Activated naive CD4-positive, alpha-beta T cell treated with anti-CD3 and anti-CD28 coated beads, Interleukin-2, amount 10 ng/mL, durations not matched to agents 7 days and 5 days (primary cell): ENCODE data around the gene CDH5.
"Not testable (repeated sequence)": the region's sequence is repeated elsewhere in the genome, so short reads cannot be mapped to it uniquely, and the experiment has no call there.

Source experiments
- CTCF ChIA-PET: fragments of 350-600 bp; sonication (Branson Sonifier 250); formaldehyde crosslinking; loops from one replicate; lab custom pipeline; 2021; ENCODE audit warnings: antibody characterized with exemption; lab: Charles Lee
- DNase-seq: peaks from one replicate; pipeline ENCODE4 v3.0.0-alpha.2; 2020
- H3K27ac Mint-ChIP-seq: one replicate; pipeline ENCODE4 v1.8.0; 2021; ENCODE audit warnings: mild to moderate bottlenecking, moderate library complexity, mixed read lengths
- H3K27me3 Mint-ChIP-seq: one replicate; pipeline ENCODE4 v1.8.0; 2021; ENCODE audit warnings: mild to moderate bottlenecking, mixed read lengths
- H3K36me3 Mint-ChIP-seq: one replicate; pipeline ENCODE4 v1.8.0; 2021; ENCODE audit warnings: mixed read lengths
- H3K4me1 Mint-ChIP-seq: one replicate; pipeline ENCODE4 v1.8.0; 2021; ENCODE audit warnings: mixed read lengths
- H3K4me3 Mint-ChIP-seq: one replicate; pipeline ENCODE4 v1.8.0; 2021; ENCODE audit warnings: mild to moderate bottlenecking, moderate library complexity, mixed read lengths
- H3K9me3 Mint-ChIP-seq: one replicate; pipeline ENCODE4 v1.8.0; 2021; ENCODE audit warnings: mixed read lengths

Gene CDH5

GRCh38 chr16:66366433-66367299 is at the start of gene CDH5:
TSS of gene CDH5 (plus strand) at chr16:66366691. CDS start at chr16:66379338, 12,647 bp downstream.
- peaks cover 6% of the 10 kb centered on the region for H3K4me1 Mint-ChIP-seq
- no peaks in the 10 kb centered on the region for H3K36me3 Mint-ChIP-seq
- H3K4me3 Mint-ChIP-seq, result no peak within 1 kb of the TSS
- H3K27me3 Mint-ChIP-seq, result peaks cover 49% of the 10 kb centered on the region
- no peaks in the 10 kb centered on the region for H3K9me3 Mint-ChIP-seq
- H3K27ac Mint-ChIP-seq, result no peak within 1 kb of the TSS
- CTCF ChIA-PET, result interaction anchor here (0.9 to 2.2 kb wide), 4 partner anchors 10 to 23 kb away, joined by 3 to 18 read pairs (median 4); no protein-coding TSS in a partner anchor
- DNase-seq, result no peak

GRCh38 chr16:66318505-66318904 is 48.0 kb upstream of the CDH5 start:
- CTCF ChIA-PET, result interaction anchor here (0.9 to 1.8 kb wide), 5 partner anchors 9 to 413 kb away, joined by 3 to 5 read pairs (median 3); no protein-coding TSS in a partner anchor
- Mint-ChIP-seq H3K36me3 (no peaks in the 10 kb centered on the region), H3K27me3 (peaks cover 26% of the 10 kb centered on the region)

GRCh38 chr16:66320774-66321173 is 45.7 kb upstream of the CDH5 start:
- Mint-ChIP-seq H3K4me1 (no peaks in the 10 kb centered on the region), H3K36me3 (no peaks in the 10 kb centered on the region), H3K27ac (no peak overlapping the region), H3K4me3 (no peak overlapping the region), H3K27me3 (peaks cover 22% of the 10 kb centered on the region), H3K9me3 (no peaks in the 10 kb centered on the region)
- no peak for DNase-seq
- CTCF ChIA-PET, result interaction anchor here (0.7 to 1.9 kb wide), 4 partner anchors 20 to 36 kb away, joined by 3 to 8 read pairs (median 4); no protein-coding TSS in a partner anchor

More at GRCh38 chr16:66318505-66318904, 48.0 kb upstream of the CDH5 start:
- Mint-ChIP-seq H3K27ac (no peak overlapping the region), H3K4me3 (no peak overlapping the region), H3K4me1 (no peaks in the 10 kb centered on the region), H3K9me3 (no peaks in the 10 kb centered on the region)
- no peak for DNase-seq

DNA sequence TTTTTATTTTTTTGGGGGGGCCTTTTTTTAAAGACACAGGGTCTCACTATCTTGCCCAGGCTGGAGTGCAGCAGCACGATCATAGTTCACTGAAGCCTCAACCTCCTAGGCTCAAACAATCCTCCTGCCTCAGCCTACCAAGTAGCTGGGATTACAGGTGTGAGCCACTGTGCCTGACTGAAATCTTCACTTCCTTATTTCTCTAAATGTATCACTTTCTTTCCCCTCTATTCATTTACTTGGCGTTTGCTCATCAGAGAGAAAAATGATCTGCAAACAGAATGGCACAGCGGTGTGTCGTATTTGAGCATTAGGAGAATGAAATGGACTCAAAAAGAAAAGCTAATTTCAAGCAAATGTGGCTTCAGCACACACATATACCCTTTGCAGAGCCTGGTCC is 44.3 kb upstream of the CDH5 start:
- Mint-ChIP-seq H3K27ac (no peak overlapping the region), H3K4me3 (no peak overlapping the region)

DNA sequence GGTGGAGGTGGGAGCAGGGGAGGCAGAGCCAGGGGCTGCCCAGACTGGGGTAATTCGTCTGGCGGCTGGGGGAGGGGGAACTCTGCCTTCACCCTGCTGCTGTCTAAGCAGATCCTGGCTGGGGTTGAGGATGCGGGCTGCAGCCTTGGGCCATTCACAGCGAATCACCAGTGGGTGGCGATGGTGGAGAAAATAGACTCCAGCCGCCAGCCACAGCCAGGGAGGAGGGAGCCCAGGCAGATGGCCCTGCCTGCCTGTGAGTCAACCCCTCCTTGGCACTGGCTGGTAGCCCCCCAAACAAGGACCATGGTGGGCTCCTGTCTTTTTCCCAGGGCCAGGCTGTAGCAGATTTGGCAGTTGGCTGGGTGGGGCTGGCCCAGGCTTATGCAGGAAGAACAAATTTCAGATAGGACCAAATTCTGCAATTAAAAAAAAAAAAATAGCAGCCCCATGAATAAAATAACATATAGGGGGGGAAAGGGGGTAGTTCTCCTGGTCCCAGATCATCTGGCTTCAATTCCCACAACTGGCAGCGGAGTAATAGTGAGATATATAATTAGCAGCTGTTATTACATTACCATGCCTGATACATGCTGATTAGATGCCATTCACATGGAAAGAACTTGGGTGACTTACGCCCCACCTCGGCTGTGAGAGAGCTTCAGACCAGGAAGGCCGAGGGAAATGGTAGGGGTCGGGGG is 41.5 kb upstream of the CDH5 start:
- CTCF ChIA-PET, result no interaction called here
- no peaks in the 10 kb centered on the region for H3K4me1 Mint-ChIP-seq
- DNase-seq, result no peak
- no peaks in the 10 kb centered on the region for H3K36me3 Mint-ChIP-seq
- no peaks in the 10 kb centered on the region for H3K9me3 Mint-ChIP-seq
- H3K27ac Mint-ChIP-seq, result no peak overlapping the region
- H3K4me3 Mint-ChIP-seq, result no peak overlapping the region
- H3K27me3 Mint-ChIP-seq, result peaks cover 25% of the 10 kb centered on the region

More for the DNA sequence above, 44.3 kb upstream of the CDH5 start:
- Mint-ChIP-seq H3K36me3 (no peaks in the 10 kb centered on the region), H3K9me3 (no peaks in the 10 kb centered on the region), H3K4me1 (no peaks in the 10 kb centered on the region), H3K27me3 (peaks cover 28% of the 10 kb centered on the region)
- CTCF ChIA-PET, result interaction anchor here (1.4 to 1.9 kb wide), 3 partner anchors 14 to 47 kb away, joined by 3 to 8 read pairs (median 5); no protein-coding TSS in a partner anchor
- DNase-seq, result no peak

- no peaks in the 10 kb centered on the region for H3K36me3 Mint-ChIP-seq
- no peaks in the 10 kb centered on the region for H3K9me3 Mint-ChIP-seq
- CTCF ChIA-PET, result no interaction called here
- peaks cover 24% of the 10 kb centered on the region for H3K27me3 Mint-ChIP-seq
- H3K4me3 Mint-ChIP-seq, result no peak overlapping the region
- no peaks in the 10 kb centered on the region for H3K4me1 Mint-ChIP-seq
- DNase-seq, result no peak
- H3K27ac Mint-ChIP-seq, result no peak overlapping the region
Observed at GRCh38 chr16:66325717-66326376, 40.6 kb upstream of the CDH5 start.

- Mint-ChIP-seq H3K27me3 (peaks cover 26% of the 10 kb centered on the region), H3K9me3 (no peaks in the 10 kb centered on the region), H3K4me3 (no peak overlapping the region), H3K4me1 (no peaks in the 10 kb centered on the region), H3K27ac (no peak overlapping the region), H3K36me3 (no peaks in the 10 kb centered on the region)
- CTCF ChIA-PET, result interaction anchor here (1.1 kb wide), 1 partner anchor 15 kb away, joined by 3 read pairs; no protein-coding TSS in a partner anchor
- DNase-seq, result no peak
Observed at GRCh38 chr16:66326991-66327513, 39.4 kb upstream of the CDH5 start.

GRCh38 chr16:66328282-66328681 is 38.2 kb upstream of the CDH5 start:
- Mint-ChIP-seq H3K27ac (no peak overlapping the region), H3K9me3 (no peaks in the 10 kb centered on the region), H3K27me3 (peaks cover 24% of the 10 kb centered on the region), H3K4me1 (no peaks in the 10 kb centered on the region), H3K36me3 (no peaks in the 10 kb centered on the region), H3K4me3 (no peak overlapping the region)
- no peak for DNase-seq
- CTCF ChIA-PET, result no interaction called here

DNA sequence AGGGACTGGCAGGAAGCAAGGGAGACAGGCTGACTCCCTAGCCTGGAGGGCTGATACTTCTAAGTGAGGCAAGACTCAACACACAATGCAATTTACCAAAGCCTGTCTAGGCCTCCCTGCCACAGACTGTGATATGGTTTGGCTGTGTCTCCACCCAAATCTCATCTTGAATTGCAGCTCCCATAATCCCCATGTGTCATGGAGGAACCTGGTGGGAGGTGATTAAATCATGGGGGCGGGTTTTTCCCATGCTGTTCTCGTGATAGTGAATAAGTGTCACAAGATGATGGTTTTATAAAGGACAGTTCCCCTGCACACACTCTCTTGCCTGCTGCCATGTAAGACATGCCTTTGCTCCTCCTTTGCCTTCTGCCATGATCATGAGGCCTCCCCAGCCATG is 35.0 kb upstream of the CDH5 start:
- peaks cover 32% of the 10 kb centered on the region for H3K27me3 Mint-ChIP-seq
- DNase-seq, H3K9me3 Mint-ChIP-seq, H3K4me3 Mint-ChIP-seq, H3K27ac Mint-ChIP-seq, H3K4me1 Mint-ChIP-seq, H3K36me3 Mint-ChIP-seq, CTCF ChIA-PET: not testable (repeated sequence)

GRCh38 chr16:66332634-66333610 is 33.6 kb upstream of the CDH5 start:
- Mint-ChIP-seq H3K9me3 (no peaks in the 10 kb centered on the region), H3K27ac (no peak overlapping the region), H3K27me3 (peaks cover 37% of the 10 kb centered on the region), H3K4me1 (no peaks in the 10 kb centered on the region), H3K36me3 (no peaks in the 10 kb centered on the region), H3K4me3 (no peak overlapping the region)
- no peak for DNase-seq
- CTCF ChIA-PET, result interaction anchor here (1.0 to 2.4 kb wide), 2 partner anchors 9 to 25 kb away, joined by 3 to 9 read pairs; no protein-coding TSS in a partner anchor

DNA sequence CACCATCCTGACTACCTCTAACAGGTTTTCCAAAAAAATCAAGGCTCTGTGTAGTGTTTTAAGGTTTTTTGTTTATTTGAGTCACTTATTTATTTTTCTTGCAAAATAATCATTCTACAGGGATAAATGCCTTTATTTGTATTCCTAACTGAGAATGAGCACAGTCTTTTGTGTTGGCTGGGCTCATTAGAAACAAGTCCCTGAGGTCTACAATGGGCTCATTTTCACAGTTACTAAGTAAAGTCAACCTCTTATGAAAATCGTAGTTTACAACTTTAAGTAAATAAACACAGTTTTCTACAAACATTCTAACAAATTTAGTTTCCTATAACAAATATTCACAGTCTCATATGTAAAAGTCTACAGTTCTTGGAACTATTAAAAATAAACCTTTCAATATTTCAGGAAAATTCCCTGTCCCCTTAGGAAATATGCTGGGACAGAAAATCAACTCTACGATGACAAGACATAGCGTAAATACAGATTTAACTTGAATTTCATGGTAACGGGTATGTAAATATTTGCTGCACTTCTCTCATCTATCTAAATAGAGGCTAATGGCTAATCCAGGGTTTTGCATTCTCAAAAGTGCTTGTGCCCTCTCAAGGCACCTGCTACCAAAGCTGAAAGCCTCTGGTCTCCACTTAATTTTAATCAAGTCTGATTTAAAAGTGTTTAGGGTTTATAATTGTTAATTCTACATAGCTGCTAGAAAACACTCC is 31.5 kb upstream of the CDH5 start:
- H3K4me3 Mint-ChIP-seq, result no peak overlapping the region
- no peak overlapping the region for H3K27ac Mint-ChIP-seq
- no peaks in the 10 kb centered on the region for H3K9me3 Mint-ChIP-seq
- H3K4me1 Mint-ChIP-seq, result no peaks in the 10 kb centered on the region
- no peaks in the 10 kb centered on the region for H3K36me3 Mint-ChIP-seq
- no peak for DNase-seq
- H3K27me3 Mint-ChIP-seq, result peaks cover 34% of the 10 kb centered on the region
- CTCF ChIA-PET, result interaction anchor here (1.0 to 2.3 kb wide), 3 partner anchors 10 to 56 kb away, joined by 3 to 8 read pairs (median 6); no protein-coding TSS in a partner anchor

GRCh38 chr16:66335704-66336329 is 30.7 kb upstream of the CDH5 start:
- no peak for DNase-seq
- H3K4me1 Mint-ChIP-seq, result no peaks in the 10 kb centered on the region
- no peaks in the 10 kb centered on the region for H3K36me3 Mint-ChIP-seq

More at GRCh38 chr16:66335704-66336329, 30.7 kb upstream of the CDH5 start:
- CTCF ChIA-PET, result interaction anchor here (1.0 to 2.3 kb wide), 4 partner anchors 10 to 57 kb away, joined by 3 to 8 read pairs (median 4); no protein-coding TSS in a partner anchor
- Mint-ChIP-seq H3K9me3 (no peaks in the 10 kb centered on the region), H3K27ac (no peak overlapping the region), H3K27me3 (peaks cover 34% of the 10 kb centered on the region), H3K4me3 (no peak overlapping the region)
